ENCODE results near the gene PDZD8.

- TF ChIP-seq, protein P1, sequence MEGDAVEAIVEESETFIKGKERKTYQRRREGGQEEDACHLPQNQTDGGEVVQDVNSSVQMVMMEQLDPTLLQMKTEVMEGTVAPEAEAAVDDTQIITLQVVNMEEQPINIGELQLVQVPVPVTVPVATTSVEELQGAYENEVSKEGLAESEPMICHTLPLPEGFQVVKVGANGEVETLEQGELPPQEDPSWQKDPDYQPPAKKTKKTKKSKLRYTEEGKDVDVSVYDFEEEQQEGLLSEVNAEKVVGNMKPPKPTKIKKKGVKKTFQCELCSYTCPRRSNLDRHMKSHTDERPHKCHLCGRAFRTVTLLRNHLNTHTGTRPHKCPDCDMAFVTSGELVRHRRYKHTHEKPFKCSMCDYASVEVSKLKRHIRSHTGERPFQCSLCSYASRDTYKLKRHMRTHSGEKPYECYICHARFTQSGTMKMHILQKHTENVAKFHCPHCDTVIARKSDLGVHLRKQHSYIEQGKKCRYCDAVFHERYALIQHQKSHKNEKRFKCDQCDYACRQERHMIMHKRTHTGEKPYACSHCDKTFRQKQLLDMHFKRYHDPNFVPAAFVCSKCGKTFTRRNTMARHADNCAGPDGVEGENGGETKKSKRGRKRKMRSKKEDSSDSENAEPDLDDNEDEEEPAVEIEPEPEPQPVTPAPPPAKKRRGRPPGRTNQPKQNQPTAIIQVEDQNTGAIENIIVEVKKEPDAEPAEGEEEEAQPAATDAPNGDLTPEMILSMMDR (conservative IDR thresholded peaks at IDR 0.05; ENCODE audit: low read length) = no peak
- no peak for TF ChIP-seq EZH2phosphoT487 (IDR thresholded peaks at IDR 0.05; ENCODE audit: borderline replicate concordance, low read depth, low read length)
Measured at GRCh38 chr10:117273980-117274379, 101.3 kb downstream of the PDZD8 start.

All from OCI-LY7 (cell line).